Epithelial cell of prostate (primary cell): ENCODE measurements around the gene MTIF3.

Source experiments
- DNase-seq: peaks from one replicate; pipeline ENCODE4 v3.0.0-alpha.2; 2011; ENCODE audit warnings: low read depth, low spot score
- H3K27ac ChIP-seq: fragments of 450-650 bp; 2 replicates; pipeline ENCODE4 v1.5.1; 2017; ENCODE audit warnings: mild to moderate bottlenecking

The MTIF3 gene, protein sequence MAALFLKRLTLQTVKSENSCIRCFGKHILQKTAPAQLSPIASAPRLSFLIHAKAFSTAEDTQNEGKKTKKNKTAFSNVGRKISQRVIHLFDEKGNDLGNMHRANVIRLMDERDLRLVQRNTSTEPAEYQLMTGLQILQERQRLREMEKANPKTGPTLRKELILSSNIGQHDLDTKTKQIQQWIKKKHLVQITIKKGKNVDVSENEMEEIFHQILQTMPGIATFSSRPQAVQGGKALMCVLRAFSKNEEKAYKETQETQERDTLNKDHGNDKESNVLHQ

DNA sequence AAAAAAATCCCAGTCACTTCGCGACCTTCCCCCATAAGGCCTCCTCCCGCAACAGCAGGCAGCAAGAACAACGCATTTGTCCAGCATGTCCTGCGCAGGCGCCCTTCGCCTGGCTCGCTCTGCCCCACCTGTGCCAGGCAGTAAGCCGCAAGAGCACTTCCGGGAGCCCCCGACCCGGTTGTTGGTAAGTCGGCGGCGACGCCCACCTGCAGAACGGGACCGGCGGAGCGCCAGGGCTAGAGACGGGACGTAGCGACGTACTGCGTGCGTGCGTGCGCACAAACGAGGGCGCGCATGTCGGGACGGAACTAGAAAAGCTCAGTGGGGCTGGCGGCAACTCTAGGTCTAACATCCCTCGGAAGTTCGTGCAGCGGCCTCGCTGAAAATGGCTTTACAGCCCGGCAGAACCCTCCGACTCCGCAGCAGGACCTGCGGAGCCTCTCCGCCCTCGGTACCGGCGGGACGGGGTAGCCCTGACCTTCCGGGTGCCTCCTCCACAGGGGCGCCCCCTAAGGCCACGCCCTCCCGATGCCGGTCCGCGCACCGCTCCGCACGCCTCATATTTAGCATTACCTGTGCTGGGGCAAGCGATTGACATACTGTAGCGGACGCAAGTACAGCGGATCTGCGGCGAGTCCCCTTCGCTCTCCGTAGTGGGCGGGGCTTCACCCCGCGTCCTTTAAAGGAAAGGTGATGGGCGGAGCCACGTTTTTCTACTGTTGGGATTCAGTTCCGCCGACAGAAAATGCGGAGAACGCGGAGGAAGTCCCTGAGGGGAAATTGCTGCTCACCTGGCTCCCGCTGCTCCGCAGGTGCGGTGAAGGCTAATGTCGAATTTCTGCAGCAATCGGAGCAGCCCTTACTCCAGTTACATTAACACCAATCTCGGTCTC, at the start of gene MTIF3:
TSS of gene MTIF3 (minus strand) at position 629 of the 893 bp plus-strand sequence. CDS start 10,116 bp downstream, outside the sequence.
- peak; percentile 80 for DNase-seq
- peak within 1 kb of the TSS; percentile 96 for H3K27ac ChIP-seq

DNA sequence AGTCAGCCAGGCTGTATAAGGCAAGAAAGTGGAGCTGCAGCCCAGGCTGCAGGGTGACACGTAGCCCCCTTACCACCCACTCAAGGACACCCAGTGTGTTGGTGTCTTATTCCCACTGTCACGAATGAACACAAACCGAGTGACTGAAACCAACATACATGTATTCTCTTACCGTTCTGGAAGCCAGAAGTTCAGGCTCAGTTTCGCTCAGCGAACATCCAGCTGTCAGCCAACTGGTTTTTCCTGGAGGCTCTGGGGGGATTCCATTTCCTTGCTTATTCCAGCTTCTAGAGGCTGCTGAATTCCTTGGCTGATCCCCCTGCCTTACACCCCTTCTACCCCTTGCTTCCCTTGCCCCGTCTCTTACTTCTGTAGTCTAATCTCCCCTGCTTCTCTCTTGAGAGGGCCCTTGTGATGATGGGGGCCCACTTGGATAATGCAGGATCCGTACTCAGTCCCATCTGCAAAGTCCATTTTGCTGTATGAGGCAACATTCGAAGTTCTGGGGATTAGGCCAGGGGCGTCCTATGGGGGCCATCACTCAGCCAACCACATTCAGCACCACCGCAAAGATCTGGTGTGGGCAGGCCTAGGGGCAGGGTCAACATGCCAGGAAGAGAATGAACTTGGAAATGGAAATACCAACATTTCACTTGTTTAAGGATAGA, 47.3 kb upstream of the MTIF3 start:
- H3K27ac ChIP-seq, result no peak overlapping the region
- DNase-seq, result no peak

DNA sequence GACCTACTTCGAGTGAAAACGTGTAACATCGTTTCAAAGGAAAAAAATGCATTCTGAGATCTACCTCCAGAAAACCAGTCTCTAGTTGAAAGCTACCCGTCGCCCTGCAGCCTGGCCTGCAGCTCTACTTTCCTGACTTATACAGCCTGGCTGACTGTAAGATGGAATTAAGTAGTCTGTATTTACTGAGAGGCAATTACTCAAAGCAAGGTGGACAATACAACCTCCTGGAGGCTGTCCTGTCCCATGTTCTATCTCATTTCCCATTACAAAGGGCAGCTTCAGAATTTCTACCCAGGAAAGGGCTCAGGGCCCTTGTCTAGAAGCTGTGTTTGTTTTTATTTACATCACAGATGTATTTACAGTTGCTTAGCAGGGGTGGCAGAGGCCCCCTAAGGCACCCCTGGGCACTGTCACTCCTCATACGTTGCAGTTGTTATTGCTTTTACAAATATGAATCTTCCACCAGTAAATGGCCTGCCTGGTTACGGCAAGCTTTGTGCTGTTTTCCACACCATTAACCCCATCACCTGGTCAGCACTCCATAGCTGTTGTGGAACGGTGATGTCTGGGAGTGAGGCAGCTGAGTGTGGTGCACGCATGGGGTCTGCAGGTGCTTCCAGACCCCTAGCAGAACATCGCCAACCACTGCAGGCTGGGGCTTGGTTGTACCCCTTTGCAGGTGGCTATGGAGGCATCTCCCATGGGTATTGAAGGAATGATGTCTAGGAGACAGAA, 46.3 kb upstream of the MTIF3 start:
- DNase-seq, result no peak
- H3K27ac ChIP-seq, result no peak overlapping the region

DNA sequence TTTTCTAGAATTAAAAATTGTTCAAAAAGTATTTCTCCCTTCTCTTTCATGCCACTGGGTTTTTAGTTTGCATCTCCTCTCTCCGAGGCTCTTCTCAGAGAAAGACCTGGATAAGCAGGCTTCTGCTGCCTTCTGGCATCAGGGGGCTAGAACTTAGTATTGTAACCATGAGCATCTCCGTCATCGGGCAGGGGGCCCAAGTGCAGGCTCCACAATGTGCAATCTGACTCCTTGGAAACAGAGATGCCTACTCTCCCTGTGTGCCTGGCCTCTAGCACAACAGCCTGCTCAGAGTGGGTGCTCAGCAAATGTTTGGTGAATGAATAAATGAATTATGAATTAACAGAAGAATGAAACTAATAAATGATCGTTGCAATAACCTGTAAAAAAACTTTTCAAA, 45.6 kb upstream of the MTIF3 start:
- no peak overlapping the region for H3K27ac ChIP-seq
- DNase-seq, result no peak

DNA sequence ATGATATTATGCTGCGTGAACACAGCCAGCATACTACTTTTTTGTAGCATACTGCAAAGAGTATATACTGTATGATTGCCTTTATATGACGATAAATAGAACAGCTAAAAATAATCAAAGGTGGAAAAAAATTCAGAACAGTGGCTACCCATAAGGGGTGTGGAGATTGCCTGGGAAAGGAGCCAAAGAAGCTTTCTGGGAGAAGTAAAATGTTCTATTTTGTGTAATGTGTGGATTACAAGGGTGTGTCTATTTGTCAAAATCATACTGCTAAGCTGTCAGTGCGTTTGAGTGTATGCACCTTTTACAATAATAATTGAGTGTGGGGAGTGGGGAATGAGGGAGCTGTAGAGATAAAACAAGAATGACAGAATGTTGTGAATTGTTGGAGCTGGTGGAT, 45.2 kb upstream of the MTIF3 start:
- H3K27ac ChIP-seq, result no peak overlapping the region
- DNase-seq, result no peak

DNA sequence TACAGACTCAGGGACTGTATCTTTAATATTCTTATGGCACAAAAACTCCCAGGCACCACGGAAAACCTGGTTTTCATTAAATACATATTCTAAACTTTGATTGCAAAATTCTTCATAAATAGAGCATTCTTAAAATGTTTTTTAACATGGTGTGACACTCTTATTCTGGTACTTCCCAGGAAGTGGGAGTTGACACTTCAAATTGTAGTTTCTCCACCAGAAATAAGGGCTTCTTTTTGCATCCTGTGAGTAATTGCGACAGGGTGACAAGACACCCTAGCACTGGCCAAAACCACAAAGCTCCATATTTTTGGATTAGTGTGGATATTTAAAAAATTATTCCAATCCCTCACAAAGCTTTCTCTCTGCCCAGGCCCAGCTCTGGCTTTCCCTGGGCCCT, 43.6 kb upstream of the MTIF3 start:
- H3K27ac ChIP-seq, result no peak overlapping the region
- no peak for DNase-seq

DNA sequence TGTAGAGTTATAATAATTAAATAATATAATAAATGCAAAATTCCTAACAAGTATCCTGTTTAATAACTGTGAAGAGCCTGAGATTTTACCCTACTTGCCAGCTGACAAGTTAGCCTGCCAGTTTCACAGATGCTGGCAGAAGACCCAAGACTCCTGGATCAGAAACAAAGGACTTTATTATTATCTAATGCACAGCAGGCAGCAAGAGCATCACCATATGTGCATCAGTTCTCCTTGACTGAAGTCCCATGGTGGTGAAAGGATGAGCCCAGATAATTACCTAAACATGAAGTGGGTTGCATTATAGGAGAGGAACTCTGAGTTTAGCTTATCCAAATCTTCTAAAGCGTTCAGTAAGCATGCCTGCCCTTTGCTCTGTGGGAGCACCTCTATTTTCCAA, 39.1 kb upstream of the MTIF3 start:
- H3K27ac ChIP-seq, result no peak overlapping the region
- no peak for DNase-seq

DNA sequence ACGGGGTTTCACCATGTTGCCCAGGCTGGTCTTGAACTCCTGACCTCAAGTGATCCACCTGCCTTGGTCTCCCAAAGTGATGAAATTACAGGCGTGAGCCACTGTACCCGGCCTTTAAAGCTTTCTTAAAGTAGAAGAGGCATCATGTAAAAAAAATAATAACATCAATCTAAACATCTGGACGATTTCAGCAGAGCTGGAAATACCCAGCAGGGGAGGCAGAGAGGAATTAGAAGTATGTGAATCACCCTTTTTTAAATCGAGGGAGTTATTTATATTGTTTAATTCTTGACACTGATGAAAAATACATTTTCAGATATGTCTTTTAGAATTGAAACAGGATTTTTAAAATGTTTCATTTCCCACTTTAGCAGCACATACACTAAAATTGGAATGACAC, 37.4 kb upstream of the MTIF3 start:
- no peak overlapping the region for H3K27ac ChIP-seq
- no peak for DNase-seq

DNA sequence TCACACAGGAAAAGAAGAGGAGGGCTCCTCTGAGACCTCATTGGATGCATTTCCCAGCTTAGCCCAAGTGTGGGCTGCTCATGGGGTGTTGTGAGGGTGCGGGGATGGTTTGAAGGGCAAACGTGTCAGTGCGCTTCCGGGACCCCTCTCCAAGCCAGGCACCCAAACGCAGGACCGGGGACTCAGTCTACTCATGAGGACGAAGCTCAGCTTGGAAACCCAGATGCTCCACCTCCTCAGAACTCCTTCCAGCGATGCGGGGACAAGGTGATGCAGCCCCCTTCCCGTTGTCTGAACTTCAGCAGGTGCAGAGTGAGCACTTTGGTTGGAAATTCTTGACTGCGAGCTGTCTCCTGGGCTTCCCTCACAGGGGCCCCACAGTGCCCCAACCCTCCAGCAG, 33.1 kb upstream of the MTIF3 start:
- no peak overlapping the region for H3K27ac ChIP-seq
- DNase-seq, result no peak

DNA sequence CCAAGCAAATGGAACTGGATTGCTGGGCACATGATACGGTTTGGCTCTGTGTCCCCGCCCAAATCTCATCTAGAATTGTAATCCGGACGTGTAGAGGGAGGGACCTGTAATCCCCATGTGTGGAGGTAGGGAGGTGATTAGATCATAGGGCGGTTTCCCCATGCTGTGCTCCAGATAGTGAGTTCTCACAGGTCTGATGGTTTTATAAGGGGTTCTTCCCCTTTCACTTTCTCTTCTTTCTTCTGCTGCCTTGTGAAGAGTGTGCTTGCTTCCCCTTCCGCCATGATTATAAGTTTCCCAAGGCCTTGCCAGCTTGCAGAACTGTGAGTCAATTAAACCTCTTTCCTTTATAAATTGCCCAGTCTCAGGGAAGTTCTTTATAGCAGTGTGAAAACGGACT, 32.6 kb upstream of the MTIF3 start:
- no peak for DNase-seq
- no peak overlapping the region for H3K27ac ChIP-seq

DNA sequence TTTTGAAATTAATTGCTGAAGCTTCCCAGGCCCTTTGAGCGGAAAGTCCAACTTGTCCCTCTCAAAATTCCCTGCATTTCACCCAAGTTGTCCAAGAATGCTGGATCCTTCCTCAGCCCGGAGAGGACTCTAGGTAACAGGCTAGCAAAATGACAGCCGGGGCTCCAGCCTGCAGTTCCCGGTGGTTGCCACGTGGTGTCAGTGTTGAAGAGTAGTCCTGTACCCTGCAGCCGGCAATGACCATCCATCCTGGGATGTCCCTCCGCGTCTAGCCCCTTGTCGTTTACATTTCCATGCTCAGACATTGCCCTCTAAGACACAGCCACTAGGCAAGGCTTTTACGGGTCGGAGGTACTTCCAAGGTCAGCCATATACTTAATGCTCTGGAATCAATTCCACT, 31.4 kb upstream of the MTIF3 start:
- no peak for DNase-seq
- H3K27ac ChIP-seq, result no peak overlapping the region

DNA sequence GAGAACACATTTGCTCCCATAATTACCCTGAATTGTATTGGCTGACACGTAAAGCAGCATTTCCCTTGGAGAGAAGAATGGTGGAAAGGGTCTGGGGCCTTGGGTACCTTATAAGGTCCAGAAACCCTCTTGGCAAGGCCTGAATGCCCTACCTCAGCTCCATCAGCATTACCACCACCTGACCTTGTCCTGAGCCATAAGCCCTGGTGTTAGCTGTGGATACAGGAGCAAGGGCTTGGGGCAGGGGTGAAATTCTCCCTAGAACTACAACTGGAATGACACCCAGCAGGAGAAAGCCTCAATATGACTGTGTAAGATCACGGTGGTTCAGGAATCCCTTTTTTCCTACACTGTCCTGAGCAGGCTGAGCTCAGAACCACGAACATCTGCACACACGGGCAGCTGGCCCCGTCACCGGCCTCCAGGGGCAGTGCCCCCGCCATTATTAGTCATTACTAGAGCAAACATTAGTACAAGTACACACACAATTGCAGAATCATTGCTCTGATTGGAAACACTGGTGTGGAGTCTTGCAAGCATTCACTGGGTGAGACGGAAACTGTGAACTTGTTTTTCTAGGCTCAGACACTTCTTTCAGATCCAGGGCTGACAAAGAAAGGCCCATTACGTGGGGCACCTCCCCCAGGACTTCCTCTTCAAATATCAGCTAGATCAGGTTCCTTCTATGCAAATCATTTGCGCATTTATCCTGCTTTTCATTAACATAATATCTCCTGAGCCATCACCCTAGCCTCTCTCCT, 26.8 kb upstream of the MTIF3 start:
- H3K27ac ChIP-seq, result peak overlapping the region; percentile 73
- peak; percentile 93 for DNase-seq

DNA sequence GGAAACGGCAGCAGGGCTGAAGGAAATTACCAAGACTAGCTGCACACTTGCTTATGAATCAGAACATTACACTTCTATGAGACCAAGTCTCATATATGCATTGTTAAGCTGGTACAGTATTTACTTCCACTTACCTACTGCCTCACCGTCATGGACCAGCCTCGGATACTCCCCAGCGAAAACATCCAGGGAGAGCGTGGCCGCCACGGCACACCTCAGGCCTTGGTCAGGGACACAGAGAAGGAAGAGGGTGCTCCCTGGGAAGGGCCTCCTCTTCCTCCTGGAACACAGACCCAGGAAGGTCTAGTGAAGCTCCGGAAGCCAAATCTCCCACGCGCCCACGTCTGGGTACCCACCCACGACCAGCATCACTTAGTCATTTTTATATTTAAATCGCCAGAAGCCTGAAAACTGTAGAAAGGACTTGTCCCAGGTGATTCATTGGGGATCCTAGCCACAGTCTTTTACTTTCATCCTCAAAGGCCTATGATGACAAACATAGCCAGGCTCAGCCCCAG, 24.4 kb upstream of the MTIF3 start:
- no peak for DNase-seq

DNA sequence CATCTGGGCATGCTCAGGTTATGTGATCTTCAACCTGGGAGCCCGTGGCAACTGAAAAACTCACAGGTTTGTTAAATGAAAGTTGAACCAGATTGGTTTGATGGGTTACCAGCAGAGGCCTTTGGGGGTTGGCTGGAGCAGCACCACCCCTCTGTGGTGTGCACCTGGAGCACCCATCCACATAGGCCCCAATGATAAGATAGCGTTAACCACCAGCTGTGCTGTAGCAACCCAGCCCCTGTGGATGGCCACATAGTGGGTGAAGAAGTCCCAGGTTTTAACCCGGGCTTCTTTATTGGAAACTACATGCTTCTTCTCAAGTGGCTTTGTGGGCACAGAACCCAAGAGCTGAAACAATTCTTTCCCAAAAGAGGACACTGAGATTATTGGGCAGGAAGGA, 22.6 kb upstream of the MTIF3 start:
- no peak for DNase-seq
- no peak overlapping the region for H3K27ac ChIP-seq

More for the DNA sequence above, 24.4 kb upstream of the MTIF3 start:
- no peak overlapping the region for H3K27ac ChIP-seq

DNA sequence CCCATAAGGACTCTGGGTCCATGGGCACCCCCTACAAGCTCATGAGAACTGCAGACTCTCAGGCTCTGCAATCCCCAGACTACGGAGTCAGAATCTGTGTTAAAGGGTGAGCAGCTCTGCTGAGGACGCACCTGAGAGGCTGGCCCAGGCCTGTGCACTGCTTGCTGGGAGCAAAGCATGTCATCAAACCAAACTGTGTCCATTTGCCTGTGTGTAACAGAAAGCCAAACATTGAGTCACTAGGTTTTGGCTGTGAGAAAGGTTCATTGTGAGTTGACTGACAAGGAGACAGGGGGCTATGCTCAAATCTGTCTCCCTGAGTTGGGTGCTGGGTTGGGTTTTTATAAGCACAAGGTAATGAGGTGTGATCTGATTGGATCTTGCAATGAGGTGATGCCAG, 22.1 kb upstream of the MTIF3 start:
- no peak overlapping the region for H3K27ac ChIP-seq
- DNase-seq, result no peak

DNA sequence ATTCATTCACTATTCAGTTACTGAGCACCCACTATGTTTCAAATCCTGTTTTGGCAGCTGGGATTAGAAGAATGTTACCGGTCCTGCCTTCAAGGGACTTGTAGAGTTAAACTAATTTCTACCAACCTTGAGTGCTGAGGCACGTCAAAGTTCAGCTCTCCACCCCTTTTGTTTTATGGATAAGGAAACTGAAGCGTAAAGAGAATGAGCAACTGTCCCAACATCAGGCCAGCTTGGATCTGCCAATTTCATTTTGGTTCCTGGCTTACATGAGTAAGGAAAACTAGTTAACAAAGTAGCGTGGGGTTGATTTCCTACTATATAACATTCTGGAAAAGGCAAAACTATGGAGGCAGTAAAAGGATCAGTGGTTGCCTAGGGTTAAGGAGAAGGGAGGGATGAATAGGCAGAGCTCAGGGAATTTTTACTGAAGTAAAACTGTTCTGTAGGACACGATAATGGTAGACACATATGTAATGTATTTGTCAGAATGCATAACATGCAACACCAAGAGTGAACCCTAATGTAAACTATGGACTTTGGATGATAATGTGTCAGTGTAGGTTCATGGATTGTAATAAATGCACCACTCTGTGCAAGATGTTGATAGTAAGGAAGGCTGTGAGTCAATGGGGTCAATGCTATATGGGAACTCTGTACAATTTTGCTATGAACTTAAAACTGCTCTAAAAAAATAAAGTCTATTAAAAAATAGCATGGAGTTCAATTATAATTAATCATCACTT, 19.9 kb upstream of the MTIF3 start:
- DNase-seq, result no peak
- no peak overlapping the region for H3K27ac ChIP-seq

DNA sequence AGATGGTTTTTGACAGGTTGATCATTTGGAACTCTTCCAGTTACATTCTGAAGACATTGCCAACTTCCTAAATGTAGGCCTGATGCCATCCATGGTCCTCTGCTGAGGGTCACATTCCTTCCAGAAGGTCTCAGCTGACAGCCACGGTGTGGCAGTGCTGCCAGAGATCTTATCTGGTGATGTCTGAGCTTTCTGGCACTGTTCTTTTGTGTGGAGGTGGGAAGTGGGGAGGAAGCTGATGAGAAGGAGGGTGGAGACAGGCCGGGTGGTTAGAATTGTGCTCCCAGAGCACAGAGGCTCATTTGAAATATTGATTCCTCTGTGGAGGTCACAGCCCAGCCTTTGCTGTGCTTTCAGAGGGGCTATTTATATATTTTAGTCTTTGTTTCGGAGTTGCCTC, 16.1 kb upstream of the MTIF3 start:
- H3K27ac ChIP-seq, result no peak overlapping the region
- no peak for DNase-seq

DNA sequence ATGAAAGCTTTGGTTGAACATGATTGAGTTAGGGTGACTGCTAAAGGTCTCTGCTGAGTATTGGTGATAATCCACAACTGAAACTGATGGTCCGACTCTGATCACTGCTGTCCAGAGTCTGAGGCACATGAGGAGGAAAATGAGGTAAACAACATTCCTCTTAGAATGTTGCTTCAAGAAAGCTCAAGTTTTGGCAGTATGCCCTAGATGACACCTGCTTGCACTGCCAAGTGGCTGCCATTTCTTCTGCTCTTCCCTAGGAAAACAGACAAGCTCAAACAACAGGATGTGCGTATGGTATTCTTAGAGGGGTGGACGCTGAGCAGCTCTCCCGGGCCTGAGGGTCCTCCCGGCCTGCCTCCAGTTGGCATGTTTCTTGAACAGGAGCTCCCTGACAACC, 15.2 kb upstream of the MTIF3 start:
- H3K27ac ChIP-seq, result no peak overlapping the region
- DNase-seq, result no peak

DNA sequence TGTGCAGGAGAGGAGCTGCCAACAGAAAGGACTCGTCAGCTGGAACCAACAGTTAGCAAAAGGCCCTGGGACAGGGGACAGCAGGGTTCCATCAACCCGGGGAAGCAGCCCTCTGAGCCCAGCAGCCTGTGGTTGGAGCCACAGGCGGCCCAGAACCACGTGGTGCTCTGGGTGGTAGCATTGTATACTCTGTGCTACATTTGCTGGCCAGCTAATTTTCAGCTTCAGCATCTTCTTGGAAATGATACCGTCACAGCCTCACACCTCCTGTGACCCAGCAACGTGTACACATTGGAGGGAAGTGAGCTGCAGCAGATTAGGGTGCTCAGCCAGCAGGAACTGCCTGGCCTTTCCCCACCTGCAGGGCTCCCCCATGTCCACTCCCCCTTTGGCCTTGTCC, 13.1 kb upstream of the MTIF3 start:
- H3K27ac ChIP-seq, result no peak overlapping the region
- DNase-seq, result no peak
